A549 (cell line): ENCODE data around the gene BCL3. TPM values are rescaled to one million over a fixed set of nuclear protein-coding genes. Genes with fewer than 3 reads are reported as not detected.
A peak's percentile ranks its signal among the peaks of the same experiment; 100 is the strongest.
"Not testable (repeated sequence)": the region's sequence is repeated elsewhere in the genome, so short reads cannot be mapped to it uniquely, and the experiment has no call there.

Source experiments
- ATAC-seq, 2 experiments: fragments of 200-7000 bp in 1 of 2; fragments of >200 bp in 1 of 2; cut with Nextera tagmentation in 1 of 2; cut with Tn5 transposase in 1 of 2; 3 replicates each; pipeline versions ENCODE4 v1.8.0 to v1.9.1; 2018 to 2020; ENCODE audit warnings: mild to moderate bottlenecking in 1 of 2, moderate library complexity in 1 of 2
- CTCF ChIA-PET: fragments of 300-600 bp; sonication (Branson Sonifier 250); formaldehyde crosslinking; extraction: SDS; loops from one replicate; lab custom pipeline; 2021; ENCODE audit warnings: antibody characterized with exemption, inconsistent platforms; lab: Yijun Ruan, JAX
- POLR2A ChIA-PET: fragments of 350-600 bp; formaldehyde crosslinking; extraction: SDS; loops from one replicate; lab custom pipeline; 2021; ENCODE audit warnings: antibody characterized with exemption, inconsistent platforms; lab: Yijun Ruan, JAX
- DNase-seq, 2 experiments: peaks; one replicate each; pipeline versions ENCODE4 v3.0.0 to v3.0.0-alpha.2; 2011 to 2016; ENCODE audit warnings: low read depth in 1 of 2, low spot score in 1 of 2
- FAIRE-seq: peaks from 2 replicates; lab custom pipeline; 2011; peaks lifted over from hg19 to GRCh38; lab: Jason Lieb, UNC
- H3K27ac ChIP-seq, 2 experiments: fragments of >200 bp; sonication (Bioruptor Twin); formaldehyde crosslinking; 3 replicates each; pipeline ENCODE4 v1.5.1; 2016 to 2017
- H3K4me1 ChIP-seq: fragments of >200 bp; sonication (Bioruptor Twin); formaldehyde crosslinking; 3 replicates; pipeline ENCODE4 v1.6.1; 2016
- H3K4me2 ChIP-seq: fragments of >200 bp; sonication (Bioruptor Twin); formaldehyde crosslinking; 3 replicates; pipeline ENCODE4 v1.6.1; 2016
- H3K4me3 ChIP-seq: fragments of >200 bp; sonication (Bioruptor Twin); formaldehyde crosslinking; 3 replicates; pipeline ENCODE4 v1.5.1; 2016
- H3K9me3 ChIP-seq: fragments of >200 bp; sonication (Bioruptor Twin); formaldehyde crosslinking; 3 replicates; pipeline ENCODE4 v1.6.1; 2016
- BCL3 ChIP-seq: fragments of >200 bp; sonication (Bioruptor Twin); formaldehyde crosslinking; IDR thresholded peaks from 3 replicates; pipeline ENCODE4 v1.6.1; 2016
- EHMT2 ChIP-seq: fragments of 200-600 bp; sonication (generic); IDR thresholded peaks from 2 replicates; pipeline ENCODE4 v1.6.1; 2016; ENCODE audit warnings: antibody characterized with exemption, low read depth, mild to moderate bottlenecking, moderate library complexity
- EP300 ChIP-seq, 2 experiments: fragments of >200 bp; sonication (Bioruptor Twin); formaldehyde crosslinking; IDR thresholded peaks; 2 replicates in 1 of 2; 3 replicates in 1 of 2; pipeline ENCODE4 v1.6.1; 2016 to 2017
- FOSL2 ChIP-seq, 2 experiments: fragments of 450-650 bp in 1 of 2; fragments of >200 bp in 1 of 2; sonication (Bioruptor Twin) in 1 of 2; formaldehyde crosslinking; IDR thresholded peaks; 2 replicates each; pipeline versions ENCODE4 v1.5.0 to v1.6.1; 2016 to 2020; ENCODE audit warnings: mild to moderate bottlenecking in 1 of 2, moderate library complexity in 1 of 2
- HDAC2 ChIP-seq: fragments of 200-600 bp; sonication (generic); IDR thresholded peaks from 2 replicates; pipeline ENCODE4 v1.6.1; 2016
- HEYL ChIP-seq: fragments of 250-450 bp; sonication (Bioruptor Pico); IDR thresholded peaks from 2 replicates; pipeline ENCODE4 v1.8.0; 2021; ENCODE audit warnings: mild to moderate bottlenecking, moderate library complexity
- HOXB5 ChIP-seq: fragments of 250-450 bp; sonication (Bioruptor Pico); IDR thresholded peaks from 2 replicates; pipeline ENCODE4 v1.5.0; 2020; ENCODE audit warnings: mild to moderate bottlenecking, moderate library complexity
- PHF8 ChIP-seq: fragments of 200-600 bp; sonication (generic); IDR thresholded peaks from 2 replicates; pipeline ENCODE4 v1.6.1; 2016; ENCODE audit warnings: low read depth, mild to moderate bottlenecking, antibody characterized with exemption, moderate library complexity, borderline replicate concordance
- RAD21 ChIP-seq, 2 experiments: fragments of >200 bp in 1 of 2; sonication (Bioruptor Twin) in 1 of 2; formaldehyde crosslinking in 1 of 2; IDR thresholded peaks in 1 of 2; conservative IDR thresholded peaks in 1 of 2; 2 replicates in 1 of 2; 3 replicates in 1 of 2; pipeline ENCODE4 v1.6.1; 2012 to 2018; ENCODE audit warnings: inconsistent platforms in 1 of 2
- RARB ChIP-seq: fragments of 250-450 bp; sonication (Bioruptor Pico); IDR thresholded peaks from 2 replicates; pipeline ENCODE4 v1.8.0; 2021; ENCODE audit warnings: mild to moderate bottlenecking, moderate library complexity
- TP53 ChIP-seq: fragments of 250-450 bp; sonication (Bioruptor Pico); IDR thresholded peaks from 2 replicates; pipeline ENCODE4 v1.5.0; 2021; ENCODE audit warnings: mild to moderate bottlenecking, moderate library complexity
- USF2 ChIP-seq: fragments of 450-650 bp; IDR thresholded peaks from 2 replicates; pipeline ENCODE4 v1.6.1; 2014; ENCODE audit warnings: antibody characterized with exemption
- ZFP36 ChIP-seq: fragments of 450-650 bp; IDR thresholded peaks from 2 replicates; pipeline ENCODE4 v1.6.1; 2014; ENCODE audit warnings: borderline replicate concordance; ENCODE audit not compliant: partially characterized antibody
- ZSCAN20 ChIP-seq: fragments of 250-450 bp; sonication (Bioruptor Pico); IDR thresholded peaks from 2 replicates; pipeline ENCODE4 v1.8.0; 2022; ENCODE audit warnings: mild to moderate bottlenecking, moderate library complexity
- WGBS: methylation state at CpG from one replicate; pipeline ENCODE4 v1.1.6; 2017; ENCODE audit errors: missing lambda C conversion rate; 5-methylcytosine and 5-hydroxymethylcytosine counted together
- polyA plus RNA-seq, 4 experiments: library from polyadenylated mRNA; depleted of rRNA in 3 of 4; stranded (reverse); fragments of >200 nt; fragmentation: RNase III in 1 of 4; extraction: RNeasy Plus Mini Kit Qiagen cat#74134 plus additional on column Dnase treatment in 1 of 4; gene quantifications; 2 replicates in 3 of 4; 3 replicates in 1 of 4; pipeline ENCODE4 v1.2.3, GENCODE V29; 2011 to 2017

Gene BCL3
- polyA plus RNA-seq, 2 of the 4 experiments (the other 2 are of a cell fraction): 22.6 to 72.1 TPM

- FAIRE-seq, POLR2A ChIA-PET, DNase-seq, H3K4me1 ChIP-seq, H3K4me2 ChIP-seq, H3K4me3 ChIP-seq, H3K9me3 ChIP-seq: not testable (repeated sequence)
- 79% methylated on average over 4 of the region's 4 CpGs for WGBS
- CTCF ChIA-PET: interaction anchor here (0.6 to 42.5 kb wide), 9 partner anchors 4 to 919 kb away, joined by 3 to 1899 read pairs (median 4); partner anchors contain the start of genes BCAM, BCL3, CBLC and CEACAM16
- peak in 1 of 2 experiments; percentile 13; a peak in 1 of 6 replicates for ATAC-seq
- H3K27ac ChIP-seq: peak overlapping the region in 1 of 2 experiments; percentile 41; a peak in 3 of 6 replicates
- TF ChIP-seq ZFP36: peak; percentile 19
Measured at GRCh38 chr19:44709434-44710266, 38.9 kb upstream of the BCL3 start.

GRCh38 chr19:44710483-44710882, 38.0 kb upstream of the BCL3 start:
- DNase-seq (no peak), ATAC-seq (peak; percentile 16 to 19; a peak in 2 of 6 replicates), FAIRE-seq (no peak)
- TF ChIP-seq EHMT2 (no peak), USF2 (no peak), HOXB5 (CRISPR knock-in tag) (no peak), ZSCAN20 (CRISPR knock-in tag) (no peak), EP300 (IDR thresholded peaks at IDR 0.05) (no peak), HDAC2 (no peak)
- Histone ChIP-seq H3K4me1 (no peaks in the 10 kb centered on the region), H3K9me3 (peaks cover 12% of the 10 kb centered on the region), H3K27ac (peak overlapping the region in 1 of 2 experiments; percentile 41; a peak in 3 of 6 replicates), H3K4me3 (no peak overlapping the region), H3K4me2 (no peak overlapping the region)
- WGBS: 96% methylated on average over 14 of the region's 14 CpGs
- ChIA-PET POLR2A (no interaction called here), CTCF (interaction anchor here (26.6 to 42.5 kb wide), 3 partner anchors 3 to 62 kb away, joined by 694 to 1899 read pairs (median 694); partner anchors contain the start of genes BCL3, CBLC and CEACAM16)

- Histone ChIP-seq H3K9me3 (peaks cover 19% of the 10 kb centered on the region), H3K4me2 (no peak overlapping the region), H3K27ac (peak overlapping the region in 1 of 2 experiments; percentile 32; a peak in 3 of 6 replicates), H3K4me3 (no peak overlapping the region), H3K4me1 (peaks cover 15% of the 10 kb centered on the region)
- DNase-seq (peak in 1 of 2 experiments; percentile 64), ATAC-seq (peak; percentile 66 to 70; a peak in 5 of 6 replicates), FAIRE-seq (no peak)
- CTCF ChIA-PET: interaction anchor here (0.6 to 42.5 kb wide), 8 partner anchors 9 to 197 kb away, joined by 3 to 1899 read pairs (median 6); partner anchors contain the start of genes BCL3, CBLC and CEACAM16
- no peak for TF ChIP-seq TP53 (CRISPR knock-in tag)
- TF ChIP-seq USF2: peak; percentile 69
- TF ChIP-seq RARB (CRISPR knock-in tag): no peak
- no peak for TF ChIP-seq RAD21 (conservative IDR thresholded peaks at IDR 0.05 in 1 of 2, IDR thresholded peaks at IDR 0.05 in 1 of 2)
- POLR2A ChIA-PET: interaction anchor here (0.7 kb wide), 2 partner anchors 289 to 452 kb away, joined by 3 to 7 read pairs; no protein-coding TSS in a partner anchor
- WGBS: 70% methylated on average over 4 of the region's 4 CpGs
Measured at GRCh38 chr19:44712864-44713515, 35.5 kb upstream of the BCL3 start.

- no peak for ATAC-seq
Measured at GRCh38 chr19:44714597-44715169, 33.8 kb upstream of the BCL3 start.

More at GRCh38 chr19:44714597-44715169, 33.8 kb upstream of the BCL3 start:
- Histone ChIP-seq H3K4me3 (no peak overlapping the region), H3K27ac (peak overlapping the region in 1 of 2 experiments; percentile 20; a peak in 1 of 6 replicates), H3K9me3 (peaks cover 19% of the 10 kb centered on the region), H3K4me1 (peaks cover 28% of the 10 kb centered on the region), H3K4me2 (no peak overlapping the region)
- 45% methylated on average over 2 of the region's 2 CpGs for WGBS
- CTCF ChIA-PET: interaction anchor here (0.5 to 42.5 kb wide), 8 partner anchors 10 to 1779 kb away, joined by 3 to 1899 read pairs (median 4); partner anchors contain the start of genes BCL3, CBLC, CEACAM16 and NECTIN2
- FAIRE-seq (no peak), DNase-seq (no peak)
- TF ChIP-seq FOSL2 (IDR thresholded peaks at IDR 0.05) (no peak), FOSL2 (CRISPR knock-in tag; IDR thresholded peaks at IDR 0.05) (no peak), PHF8 (no peak), HEYL (CRISPR knock-in tag) (no peak), BCL3 (no peak)
- POLR2A ChIA-PET: no interaction called here
